ENCODE results near the gene USP1. TPM values are rescaled to one million over a fixed set of nuclear protein-coding genes. Genes with fewer than 3 reads are reported as not detected.

USP1 gene
- polyA plus RNA-seq, 1 donor = 37.8 TPM

DNA sequence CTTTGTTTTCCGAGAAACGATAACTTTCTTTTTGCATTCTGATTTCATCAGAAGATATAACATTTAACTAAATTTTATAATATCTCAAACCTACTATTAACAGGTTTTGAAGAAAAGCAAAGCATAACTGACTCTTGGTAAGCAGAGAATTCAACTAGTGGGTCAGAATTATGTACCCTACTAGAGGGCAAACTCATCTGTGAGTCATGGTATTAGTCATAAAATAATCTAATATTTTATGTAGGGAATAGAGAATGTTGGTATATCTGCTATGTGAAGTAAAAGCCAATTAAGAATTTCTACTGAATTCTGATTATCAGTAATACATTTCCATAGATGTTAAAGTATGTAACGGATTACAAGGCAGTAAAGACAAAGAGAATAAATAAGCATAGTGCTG lies 56.8 kb downstream of the USP1 start:
- DNase-seq = no peak

DNA sequence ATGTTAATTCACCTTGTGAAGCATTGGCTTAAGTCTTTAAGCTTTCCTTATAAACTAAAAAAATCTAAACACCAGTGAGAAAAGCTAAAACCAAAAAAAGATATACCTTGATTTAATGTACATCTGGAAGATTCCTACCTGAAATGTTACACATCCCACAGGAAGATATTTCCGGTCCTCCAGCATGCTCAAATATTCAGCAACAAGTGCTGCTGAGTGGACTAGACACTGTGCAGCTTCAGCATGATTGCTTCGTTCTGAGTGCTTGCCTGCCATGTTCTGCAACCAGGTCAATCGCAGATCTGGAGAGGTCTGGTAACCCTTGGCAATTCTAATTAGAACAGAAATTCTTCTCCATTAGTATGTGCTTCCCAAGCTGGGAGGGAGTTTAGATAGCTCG lies 57.3 kb downstream of the USP1 start:
- no peak for DNase-seq

DNA sequence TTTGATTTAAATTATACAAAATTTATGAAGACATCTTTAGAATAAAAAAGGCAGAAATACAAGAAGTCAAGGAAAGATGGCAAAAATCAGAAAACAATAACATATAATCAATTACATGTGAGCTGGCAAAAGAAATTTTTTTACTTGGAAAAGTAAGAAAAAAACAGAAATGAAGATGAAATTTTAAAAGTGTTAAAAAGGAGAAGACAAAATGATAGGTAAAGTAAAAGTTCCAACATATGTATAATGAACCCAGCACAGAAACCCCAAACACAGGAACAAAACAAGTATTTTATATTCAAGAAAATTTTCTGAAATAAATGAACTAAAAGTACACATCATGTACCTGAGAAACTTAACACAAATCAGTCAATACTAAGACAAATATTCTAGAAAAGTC lies 63.4 kb downstream of the USP1 start:
- no peak for DNase-seq

Other genes with a start within 250 kb of the USP1 start
- 0.52 TPM for gene L1TD1, start 242.2 kb upstream of the USP1 start, polyA plus RNA-seq (ENCODE audit: insufficient read length)
- gene KANK4, start 117.6 kb upstream of the USP1 start, polyA plus RNA-seq (ENCODE audit: insufficient read length) = 9.1 TPM
- gene ANGPTL3, start 160.5 kb downstream of the USP1 start, polyA plus RNA-seq (ENCODE audit: insufficient read length) = 0.18 TPM